ENCODE data around the gene STAB2.
A peak's percentile ranks its signal among the peaks of the same experiment; 100 is the strongest.

The STAB2 gene

DNA sequence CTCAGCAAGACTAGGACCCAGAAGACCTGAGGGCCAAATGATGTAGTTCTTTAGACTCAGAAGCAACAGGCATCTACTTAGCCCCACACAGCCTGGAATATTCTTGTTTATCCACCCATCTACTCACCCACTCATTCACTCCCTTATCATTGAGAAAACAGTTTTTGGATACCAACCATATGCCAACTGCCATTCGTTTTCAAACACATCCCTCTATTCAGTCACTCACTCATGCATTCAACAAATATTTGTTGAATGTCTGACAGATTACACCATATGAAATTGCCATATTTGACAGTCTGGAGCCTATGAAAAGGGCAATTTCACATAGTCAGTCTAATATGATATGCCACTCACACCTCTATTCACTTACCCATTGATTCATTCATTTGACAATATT, 150.8 kb downstream of the STAB2 start:
- FAIRE-seq (no peak), DNase-seq (ENCODE audit: insufficient read length, low spot score) (no peak)

DNA sequence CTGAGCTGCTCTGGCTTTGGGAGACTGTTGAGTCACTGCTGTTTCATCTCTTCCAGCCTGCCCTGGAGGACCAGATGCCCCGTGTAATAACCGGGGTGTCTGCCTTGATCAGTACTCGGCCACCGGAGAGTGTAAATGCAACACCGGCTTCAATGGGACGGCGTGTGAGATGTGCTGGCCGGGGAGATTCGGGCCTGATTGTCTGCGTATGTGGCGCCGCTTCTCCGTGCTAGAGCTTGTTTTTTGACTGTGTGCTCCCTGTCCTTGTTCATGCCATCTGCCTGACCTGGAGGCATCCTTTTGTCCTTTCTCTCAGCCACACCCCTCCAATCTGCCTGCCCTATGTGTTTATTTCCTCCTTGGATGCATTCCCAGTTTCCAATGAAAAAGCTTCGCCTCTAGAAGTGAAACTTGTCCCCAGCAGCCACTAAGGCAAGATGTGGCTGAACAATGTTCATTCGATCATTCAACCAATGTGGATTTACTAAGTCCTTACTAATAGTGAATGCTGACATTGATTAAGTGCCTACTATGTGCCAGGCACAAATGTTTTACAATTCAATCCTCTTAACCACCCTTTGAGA, 155.4 kb downstream of the STAB2 start:
- no peak for FAIRE-seq

DNA sequence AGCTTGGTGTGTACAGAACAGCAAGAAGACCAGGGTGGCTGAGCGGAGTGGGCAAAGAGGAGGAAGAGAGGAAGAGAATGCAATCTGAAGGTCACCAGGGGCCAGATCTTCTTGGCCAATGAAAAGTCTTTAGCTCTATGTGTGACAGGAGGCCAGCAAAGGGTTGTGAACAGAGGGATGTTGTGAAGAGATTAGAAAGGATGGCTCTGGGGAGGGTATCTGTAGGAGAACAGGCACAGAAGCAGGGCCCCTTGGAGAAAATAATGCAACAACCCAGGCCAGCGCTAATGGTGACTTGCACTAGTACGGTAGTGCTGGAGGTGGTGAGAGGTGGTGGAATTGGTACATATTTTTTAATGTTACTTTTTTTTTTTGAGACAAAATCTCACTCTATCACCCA, 156.7 kb downstream of the STAB2 start:
- FAIRE-seq, result no peak
- no peak for DNase-seq (ENCODE audit: insufficient read length, low spot score)

More for the DNA sequence above, 155.4 kb downstream of the STAB2 start:
- DNase-seq (ENCODE audit: insufficient read length, low spot score), result no peak

DNA sequence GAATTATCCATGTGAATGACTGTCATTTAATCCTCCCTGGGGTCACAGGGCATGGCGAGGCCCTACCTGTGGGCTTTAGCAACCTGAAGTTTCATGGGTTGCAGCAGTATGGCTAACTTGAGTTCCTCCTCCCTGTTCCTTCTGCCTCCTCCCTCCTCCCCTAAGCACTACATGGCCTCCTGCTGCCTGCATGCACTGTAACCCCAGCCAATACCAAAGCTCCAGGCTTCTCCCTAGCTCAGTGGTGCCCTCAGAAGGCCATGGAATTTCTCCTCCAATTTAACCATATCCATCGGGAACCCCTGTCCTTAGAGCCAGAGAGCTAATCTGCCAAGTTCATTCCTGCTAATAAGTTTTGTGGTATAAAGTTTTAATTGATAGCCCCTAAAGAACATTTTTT, 158.9 kb downstream of the STAB2 start:
- FAIRE-seq (no peak), DNase-seq (ENCODE audit: insufficient read length, low spot score) (no peak)

DNA sequence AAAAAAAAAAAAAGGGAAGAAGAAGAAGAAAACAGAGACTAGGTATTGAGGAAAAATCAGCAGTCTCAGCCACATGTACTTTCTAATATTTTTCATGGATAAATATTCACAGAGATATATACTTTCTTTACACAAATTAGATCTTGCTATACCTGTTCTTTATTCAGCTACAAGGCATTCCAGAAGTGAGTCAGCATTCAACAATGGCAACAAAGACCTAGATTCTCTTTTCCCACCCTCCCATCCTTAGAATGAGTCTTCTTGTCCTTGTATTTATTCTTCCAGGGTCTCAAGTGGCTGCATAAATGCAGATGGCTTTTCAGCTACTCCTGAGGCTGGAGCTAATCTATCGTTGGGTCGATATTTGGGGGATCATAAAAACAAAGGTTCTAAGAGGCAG, 160.9 kb downstream of the STAB2 start:
- FAIRE-seq (no peak), DNase-seq (ENCODE audit: insufficient read length, low spot score) (no peak)

DNA sequence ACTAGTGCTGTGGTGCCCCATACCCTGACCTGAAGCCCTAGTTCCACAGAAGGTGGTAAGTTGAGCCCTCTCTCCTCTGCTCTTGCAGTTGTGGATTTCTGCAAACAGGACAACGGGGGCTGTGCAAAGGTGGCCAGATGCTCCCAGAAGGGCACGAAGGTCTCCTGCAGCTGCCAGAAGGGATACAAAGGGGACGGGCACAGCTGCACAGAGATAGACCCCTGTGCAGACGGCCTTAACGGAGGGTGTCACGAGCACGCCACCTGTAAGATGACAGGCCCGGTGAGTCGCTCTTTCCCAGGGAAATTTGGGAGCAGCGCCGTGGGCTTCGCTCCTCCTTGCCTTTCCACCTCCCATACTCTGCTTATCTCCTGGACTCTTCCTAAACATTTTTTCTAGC, 161.8 kb downstream of the STAB2 start:
- no peak for DNase-seq (ENCODE audit: insufficient read length, low spot score)

GRCh38 chr12:103751171-103751570, 164.1 kb downstream of the STAB2 start:
- FAIRE-seq, result no peak
- DNase-seq (ENCODE audit: insufficient read length, low spot score), result no peak

More for the DNA sequence above, 161.8 kb downstream of the STAB2 start:
- FAIRE-seq, result no peak

GRCh38 chr12:103751600-103751999, 164.5 kb downstream of the STAB2 start:
- no peak for FAIRE-seq
- no peak for DNase-seq (ENCODE audit: insufficient read length, low spot score)

DNA sequence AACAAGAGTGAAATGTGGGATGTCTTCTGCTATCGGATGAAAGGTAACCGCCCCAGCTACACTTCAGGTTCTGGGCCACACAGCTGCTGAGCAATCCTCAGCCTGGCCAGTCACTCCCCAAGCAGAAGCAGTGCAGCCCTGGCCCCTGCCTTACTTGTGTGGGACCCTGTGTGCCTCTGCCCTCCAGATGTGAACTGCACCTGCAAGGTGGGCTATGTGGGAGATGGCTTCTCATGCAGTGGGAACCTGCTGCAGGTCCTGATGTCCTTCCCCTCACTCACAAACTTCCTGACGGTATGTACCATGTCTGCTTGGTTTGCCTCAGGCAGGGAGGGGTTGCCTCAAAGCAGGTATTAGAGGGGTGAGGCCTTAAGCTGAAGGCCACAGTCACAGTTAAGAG, 168.4 kb downstream of the STAB2 start:
- FAIRE-seq (no peak), DNase-seq (ENCODE audit: insufficient read length, low spot score) (no peak)

GRCh38 chr12:103756443-103756842, 169.4 kb downstream of the STAB2 start:
- DNase-seq (ENCODE audit: insufficient read length, low spot score), result no peak
- no peak for FAIRE-seq

DNA sequence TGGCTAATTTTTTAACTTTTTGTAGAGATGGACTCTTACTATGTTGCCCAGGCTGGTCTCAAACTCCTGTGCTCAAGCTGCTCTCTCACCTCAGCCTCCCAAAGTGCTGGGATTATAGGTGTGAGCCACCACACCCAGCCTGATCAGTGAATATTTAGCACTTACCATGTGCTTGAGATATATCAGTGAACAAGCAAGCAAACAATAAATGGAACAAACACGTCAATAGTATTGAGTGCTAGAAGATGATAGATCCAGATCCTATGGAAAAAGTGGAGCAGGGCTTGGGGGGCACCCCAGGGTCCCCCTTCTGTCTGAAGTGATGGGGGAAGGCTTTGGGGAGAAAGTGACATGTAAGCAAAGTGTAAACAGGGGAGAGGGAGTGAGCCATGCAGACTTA, 170.2 kb downstream of the STAB2 start:
- FAIRE-seq (no peak), DNase-seq (ENCODE audit: insufficient read length, low spot score) (no peak)

DNA sequence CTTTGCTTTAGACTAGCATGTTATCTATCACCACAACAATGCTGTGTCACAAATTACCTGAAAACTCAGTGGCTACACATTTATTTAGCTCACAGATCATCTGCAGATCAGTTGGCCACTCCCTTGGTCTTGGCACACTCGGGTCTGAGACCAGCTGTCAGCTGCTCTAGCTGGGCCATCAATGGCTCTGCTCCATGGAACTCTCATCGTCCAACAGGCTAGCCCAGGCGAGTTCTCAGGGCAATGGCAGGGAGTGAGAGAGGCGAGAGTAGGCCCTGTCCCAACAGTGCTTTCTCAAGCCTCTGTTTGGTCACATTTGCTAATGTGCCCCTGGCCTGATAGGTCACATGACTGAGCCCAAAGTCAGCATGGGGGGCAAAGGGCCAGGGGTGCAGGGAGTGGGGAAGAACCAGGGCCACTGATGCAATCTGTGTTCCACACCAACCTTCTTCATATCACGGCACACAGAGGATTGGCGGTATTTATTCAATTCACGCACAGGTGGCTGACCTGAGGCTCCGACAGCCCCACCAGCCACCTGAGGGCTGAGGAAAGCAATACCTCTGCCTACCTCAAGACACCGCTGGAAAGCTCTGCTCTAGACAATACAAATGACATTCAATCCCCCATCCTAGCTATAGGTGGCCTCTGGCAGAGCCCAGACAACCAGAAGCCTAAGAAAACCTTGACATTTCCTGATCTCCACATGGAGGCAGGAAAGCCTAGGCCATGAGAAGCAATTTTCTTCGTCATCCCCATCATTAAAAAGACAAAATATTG, 171.4 kb downstream of the STAB2 start:
- DNase-seq (ENCODE audit: insufficient read length, low spot score) (no peak), FAIRE-seq (no peak)

GRCh38 chr12:103762473-103762872, 175.4 kb downstream of the STAB2 start:
- FAIRE-seq, result no peak
- DNase-seq (ENCODE audit: insufficient read length, low spot score), result no peak

DNA sequence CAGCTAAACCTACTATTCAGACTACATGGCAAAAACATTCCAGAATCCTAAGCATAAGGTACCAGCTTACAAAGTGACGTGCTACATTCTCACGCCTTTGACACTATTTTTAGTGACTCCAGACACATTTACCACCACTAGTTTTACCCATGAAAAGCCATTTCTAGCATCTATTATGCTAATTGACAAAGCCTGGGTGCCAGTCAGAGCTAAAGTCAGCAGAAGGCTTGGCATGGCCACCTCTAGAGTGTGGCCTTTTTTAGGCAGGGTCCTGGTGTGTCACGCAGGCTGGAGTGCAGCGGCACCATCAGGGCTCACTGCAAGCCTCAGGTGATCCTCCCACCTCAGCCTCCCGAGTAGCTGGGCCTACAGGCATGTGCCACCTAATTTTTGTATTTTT, 178.2 kb downstream of the STAB2 start:
- DNase-seq (ENCODE audit: insufficient read length, low spot score) (no peak), FAIRE-seq (peak; percentile 8)

- no peak for DNase-seq (ENCODE audit: insufficient read length, low spot score)
- no peak for FAIRE-seq
These were observed 179.0 kb downstream of the STAB2 start for GRCh38 chr12:103766028-103766427.

- no peak for FAIRE-seq
- DNase-seq (ENCODE audit: insufficient read length, low spot score), result no peak
These were observed 181.5 kb downstream of the STAB2 start for GRCh38 chr12:103768467-103769123.

GRCh38 chr12:103769240-103769945, 182.3 kb downstream of the STAB2 start:
- no peak for DNase-seq (ENCODE audit: insufficient read length, low spot score)
- no peak for FAIRE-seq

GRCh38 chr12:103771466-103771865, 184.4 kb downstream of the STAB2 start:
- DNase-seq (ENCODE audit: insufficient read length, low spot score) (no peak), FAIRE-seq (no peak)

GRCh38 chr12:103772367-103773108, 185.5 kb downstream of the STAB2 start:
- FAIRE-seq (no peak), DNase-seq (ENCODE audit: insufficient read length, low spot score) (no peak)

- FAIRE-seq (no peak), DNase-seq (ENCODE audit: insufficient read length, low spot score) (no peak)
These were observed 186.2 kb downstream of the STAB2 start for GRCh38 chr12:103773109-103773910.
